Stimulated activated CD4-positive, alpha-beta T cell treated with anti-CD3 and anti-CD28 coated beads, Interleukin-1b, Interleukin-23, amount 100 ng/mL, for 24 hours (primary cell): Measurements from ENCODE around the gene CDX2.
"Not testable (repeated sequence)": the region's sequence is repeated elsewhere in the genome, so short reads cannot be mapped to it uniquely, and the experiment has no call there.

ENCODE experiments used
- DNase-seq, 4 experiments: peaks; one replicate each; pipeline ENCODE4 v3.0.0-alpha.2; 2020; ENCODE audit warnings: low read depth in 4 of 4, low spot score in 1 of 4

The CDX2 gene

GRCh38 chr13:27965740-27966640, 3.1 kb downstream of the CDX2 start:
- DNase-seq: no peak

DNA sequence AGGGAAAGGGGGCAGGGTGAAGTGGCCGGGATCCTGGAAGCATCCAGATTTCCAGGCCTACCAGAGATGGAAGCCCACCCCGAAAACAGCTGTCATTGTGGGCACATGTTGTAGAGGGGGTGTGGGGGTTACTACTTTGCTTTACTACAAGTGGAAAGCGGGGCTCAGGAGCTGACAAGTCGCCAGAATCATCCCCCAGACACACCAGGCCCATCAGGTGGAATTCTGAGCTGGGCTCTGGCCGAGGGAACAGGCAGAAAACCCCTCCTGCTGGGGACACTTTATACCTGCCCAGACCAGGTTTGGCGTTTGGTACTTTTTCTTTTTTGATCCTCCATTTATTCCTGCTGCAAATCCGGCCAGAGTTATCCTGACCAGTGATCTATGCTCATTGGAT, 3.8 kb downstream of the CDX2 start:
- DNase-seq: no peak

DNA sequence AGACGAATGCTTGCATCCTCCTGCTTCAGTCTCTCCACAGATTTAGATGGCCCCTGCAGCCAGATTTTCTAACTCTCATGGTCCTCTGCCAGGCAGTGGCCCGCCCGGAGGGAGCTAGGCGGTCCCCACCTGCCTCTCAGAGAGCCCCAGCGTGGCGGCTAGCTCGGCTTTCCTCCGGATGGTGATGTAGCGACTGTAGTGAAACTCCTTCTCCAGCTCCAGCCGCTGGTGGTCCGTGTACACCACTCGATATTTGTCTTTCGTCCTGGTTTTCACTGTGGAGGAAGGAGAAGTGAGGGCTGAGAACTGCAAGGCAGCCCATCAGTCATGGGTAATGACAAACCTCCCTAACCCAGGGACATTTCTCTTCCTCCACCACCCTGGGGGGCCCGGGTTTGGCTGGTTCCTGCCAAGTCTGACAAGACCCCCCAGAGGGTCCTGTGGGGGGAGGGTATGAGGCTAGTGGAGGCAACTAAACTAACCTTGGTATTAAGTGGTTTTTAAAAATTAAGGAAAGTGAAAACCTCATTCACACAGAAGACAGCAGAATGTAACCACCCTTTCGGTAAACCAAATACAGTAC, 4.3 kb downstream of the CDX2 start:
- DNase-seq: no peak

DNA sequence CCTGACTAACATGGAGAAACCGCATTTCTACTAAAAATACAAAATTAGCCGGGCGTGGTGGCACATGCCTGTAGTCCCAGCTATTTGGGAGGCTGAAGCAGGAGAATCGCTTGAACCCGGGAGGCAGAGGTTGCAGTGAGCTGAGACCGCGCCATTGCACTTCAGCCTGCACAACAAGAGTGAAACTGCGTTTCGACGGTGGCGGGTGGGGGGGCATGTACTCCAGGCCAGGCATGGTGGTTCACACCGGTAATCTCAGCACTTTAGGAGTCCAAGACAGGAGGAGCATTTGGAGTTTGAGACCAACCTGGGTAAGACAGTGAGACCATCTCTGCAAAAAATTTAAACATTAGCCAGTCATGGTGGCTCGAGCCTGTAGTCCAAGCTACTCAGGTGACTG, 4.9 kb downstream of the CDX2 start:
- DNase-seq: not testable (repeated sequence)

- DNase-seq: no peak
Observed at GRCh38 chr13:27963491-27963890, 5.6 kb downstream of the CDX2 start.

- no peak for DNase-seq
Observed at GRCh38 chr13:27962982-27963381, 6.1 kb downstream of the CDX2 start.

- no peak for DNase-seq
Observed at GRCh38 chr13:27962128-27962841, 6.8 kb downstream of the CDX2 start.

DNA sequence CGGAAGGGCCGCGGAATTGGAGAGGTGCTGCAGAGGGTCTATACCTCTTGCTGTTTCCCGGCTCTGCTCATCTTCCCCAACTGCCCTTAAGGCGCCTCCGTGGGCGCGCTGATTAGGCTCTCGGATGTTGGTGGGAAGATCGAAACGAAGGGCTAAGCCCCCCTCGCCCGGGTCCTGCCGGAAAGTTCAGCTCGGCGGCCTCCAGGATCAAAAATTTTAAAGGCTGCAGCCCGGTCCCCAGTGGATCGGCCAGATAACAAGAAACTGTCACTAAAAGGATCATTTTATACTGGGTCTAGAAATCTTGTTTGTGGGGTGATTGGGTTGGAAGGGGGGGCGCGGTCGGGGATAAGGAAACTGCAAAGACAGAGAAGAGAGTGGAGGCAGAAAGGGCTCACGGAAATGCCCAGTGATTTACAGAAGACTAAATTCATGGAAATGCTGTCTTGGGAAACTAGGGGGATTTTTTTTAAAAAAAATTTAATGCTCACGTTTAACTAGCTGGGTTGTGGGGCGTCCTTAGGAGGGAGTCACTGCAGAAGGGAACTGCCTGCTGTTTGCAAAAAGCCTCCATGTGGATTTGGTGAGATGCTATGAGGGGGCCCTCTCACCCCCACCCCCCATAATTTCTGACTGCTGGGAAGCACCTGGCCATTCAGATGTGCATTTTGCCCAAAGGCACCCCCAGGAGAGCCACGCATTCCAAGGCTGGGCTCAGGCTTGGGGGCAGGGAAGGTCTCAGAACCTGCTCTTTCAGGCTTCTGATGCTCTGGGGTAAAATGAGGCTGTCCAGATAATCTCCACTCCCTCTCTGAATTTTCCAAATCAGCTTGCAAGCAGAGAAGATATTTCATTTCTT, 7.7 kb downstream of the CDX2 start:
- DNase-seq: no peak

GRCh38 chr13:27960362-27961226, 8.5 kb downstream of the CDX2 start:
- DNase-seq: no peak

DNA sequence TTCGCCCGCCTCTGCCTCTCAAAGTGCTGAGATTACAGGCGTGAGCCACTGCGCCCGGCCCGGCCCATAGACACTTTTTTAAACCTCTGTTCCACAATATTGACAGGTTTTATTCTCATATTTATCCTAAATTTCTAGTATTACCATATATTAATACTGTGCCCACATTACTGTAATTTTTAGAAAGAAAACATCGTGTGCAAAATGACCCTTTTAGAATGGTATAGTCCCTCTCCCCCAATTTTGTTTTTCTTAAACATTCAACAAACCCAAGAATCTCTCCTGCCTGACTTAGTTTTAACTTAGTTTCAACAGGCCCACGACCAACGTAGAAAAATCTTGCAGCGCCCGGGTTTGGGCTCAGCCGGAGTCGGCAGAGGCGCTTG, 9.1 kb downstream of the CDX2 start:
- DNase-seq: no peak

DNA sequence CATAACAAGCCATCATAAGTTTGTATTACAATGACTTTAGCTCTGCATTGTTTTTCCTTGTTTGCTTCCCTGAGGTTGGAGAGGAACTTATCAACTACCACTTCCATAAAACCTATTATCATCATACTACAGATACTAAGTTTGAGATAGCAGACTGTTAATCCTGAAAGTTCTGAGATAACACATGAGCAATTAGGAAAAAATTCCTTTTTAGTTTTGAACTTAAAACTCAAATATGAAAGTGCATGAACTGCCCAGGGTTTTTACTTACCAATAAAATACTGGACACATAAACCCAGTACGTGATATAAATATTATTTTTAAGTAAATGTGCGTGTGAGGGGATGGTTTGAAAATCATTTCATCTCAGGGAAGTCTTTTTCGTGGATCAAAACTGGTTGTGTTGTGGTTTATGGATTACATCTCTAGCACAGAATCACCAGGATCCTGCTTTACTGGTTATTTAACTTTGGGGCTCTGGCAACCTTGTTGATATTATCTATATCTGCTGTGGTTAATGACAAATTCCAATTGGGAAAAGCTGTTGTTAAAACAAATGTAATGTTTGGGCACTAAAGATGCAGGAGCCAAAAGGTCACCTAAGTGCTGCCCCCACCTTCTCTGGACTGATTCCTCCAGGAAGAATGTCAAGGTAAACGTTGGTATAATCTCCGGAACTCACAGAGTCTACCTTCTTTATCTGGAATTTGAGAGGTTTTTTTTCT, 12.4 kb downstream of the CDX2 start:
- no peak for DNase-seq

- DNase-seq: no peak
Observed at GRCh38 chr13:27955014-27955591, 14.0 kb downstream of the CDX2 start.

GRCh38 chr13:27954406-27954851, 14.7 kb downstream of the CDX2 start:
- no peak for DNase-seq

- peak; percentile 31 to 59 (median 45) for DNase-seq
Observed at GRCh38 chr13:27953676-27954405, 15.3 kb downstream of the CDX2 start.

- no peak for DNase-seq
Observed at GRCh38 chr13:27952876-27953675, 16.0 kb downstream of the CDX2 start.

DNA sequence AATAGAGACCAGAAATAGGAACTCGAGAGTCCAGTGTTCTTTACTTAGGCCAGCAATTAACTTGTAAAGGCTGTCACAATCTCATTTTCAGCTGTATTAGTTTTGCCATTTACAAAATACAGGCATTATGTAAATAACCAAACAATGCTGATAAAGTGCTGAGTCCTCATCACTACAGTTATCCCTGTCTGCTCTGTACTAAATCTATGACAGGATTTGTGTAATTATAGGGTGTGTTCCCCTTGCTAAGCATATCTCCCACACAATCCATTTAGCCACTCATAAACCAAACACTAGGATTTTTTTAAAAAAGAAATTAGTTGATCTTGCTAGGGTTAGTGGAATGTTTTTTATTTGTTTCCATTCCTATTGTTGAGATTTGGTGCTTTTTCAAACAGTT, 26.1 kb downstream of the CDX2 start:
- no peak for DNase-seq

DNA sequence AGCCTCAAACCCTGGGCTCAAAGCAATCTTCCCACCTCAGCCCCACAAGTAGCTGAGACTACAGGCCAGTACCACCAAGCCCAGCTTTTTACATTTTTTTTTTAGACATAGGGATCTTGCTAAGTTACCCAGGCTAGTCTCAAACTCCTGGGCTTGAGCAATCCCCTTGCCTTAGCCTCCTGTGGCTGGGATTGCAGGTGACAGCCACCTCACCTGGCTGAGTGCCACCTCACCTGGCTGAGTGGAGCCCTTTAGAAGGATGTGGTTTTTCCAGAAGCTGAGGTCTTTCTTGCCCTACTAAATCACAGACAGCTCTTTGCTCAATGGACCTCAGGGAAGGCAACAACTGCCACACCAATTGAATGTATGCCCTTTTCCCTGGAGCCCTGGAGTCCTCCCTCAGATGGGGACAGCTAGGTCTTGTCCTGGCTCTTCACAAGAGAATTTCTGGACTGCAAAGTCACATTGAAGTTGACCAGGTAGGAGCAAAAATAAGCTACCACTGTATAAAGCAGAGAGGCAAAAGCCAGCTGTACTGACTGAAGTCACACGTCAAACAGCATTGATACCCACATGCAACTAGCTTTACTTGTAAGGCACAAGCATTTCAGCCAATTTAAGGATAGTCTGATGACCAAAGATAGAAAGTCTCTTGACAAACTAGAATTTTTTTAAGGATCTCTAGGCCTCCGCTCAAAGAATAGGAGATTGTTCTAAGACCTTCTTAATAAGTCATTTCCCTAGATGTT, 35.4 kb downstream of the CDX2 start:
- DNase-seq: no peak
